ENCODE measurements around the gene NR1H4.
"Not testable (repeated sequence)": the region's sequence is repeated elsewhere in the genome, so short reads cannot be mapped to it uniquely, and the experiment has no call there.

NR1H4 gene

DNA sequence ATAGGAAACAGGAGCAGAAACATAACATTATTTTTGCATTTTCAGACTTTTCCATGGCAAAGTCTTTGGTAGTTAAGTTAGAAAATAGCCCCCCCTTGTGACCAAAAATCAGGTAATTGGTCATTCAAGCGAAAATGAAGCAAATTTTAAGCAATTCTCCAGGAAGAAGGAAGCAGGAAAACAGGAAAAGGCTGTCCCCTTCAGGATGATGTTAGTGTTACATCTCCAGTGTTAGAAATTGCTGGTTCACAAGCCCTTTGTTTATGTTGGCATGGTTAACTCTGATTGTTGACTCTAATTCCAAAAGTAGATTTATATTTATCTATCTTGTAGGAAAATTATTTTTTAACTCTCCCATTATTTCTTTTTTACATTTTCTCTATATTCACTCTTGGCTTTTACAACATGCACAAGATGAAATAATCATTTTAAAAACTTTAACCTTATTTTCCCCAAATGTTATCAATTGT, 81.0 kb downstream of the NR1H4 start:
- H3K9me3 ChIP-seq (ENCODE audit: low read length), result no peaks in the 10 kb centered on the region
- H3F3A ChIP-seq (ENCODE audit: insufficient read depth, low read length), result no peaks in the 10 kb centered on the region
- no peak overlapping the region for H2AFZ ChIP-seq (ENCODE audit: low read length)
- no peaks in the 10 kb centered on the region for H4K20me1 ChIP-seq (ENCODE audit: insufficient read depth, low read length)
- H3K9me2 ChIP-seq (ENCODE audit: low read depth, low read length), result no peaks in the 10 kb centered on the region
- no peaks in the 10 kb centered on the region for H3K36me3 ChIP-seq (ENCODE audit: insufficient read depth, low read length)
- no peak overlapping the region for H3K4me3 ChIP-seq (ENCODE audit: low read depth, low read length, poor library complexity, severe bottlenecking)
- no peak overlapping the region for H3K27ac ChIP-seq (ENCODE audit: low read depth, low read length, poor library complexity, severe bottlenecking)
- H3K27me3 ChIP-seq (ENCODE audit: insufficient read depth, low read length), result no peaks in the 10 kb centered on the region; the same call in 1 of the 2 replicates
- no peaks in the 10 kb centered on the region for H3K79me2 ChIP-seq (ENCODE audit: insufficient read depth, low read length)
- no peak overlapping the region for H3K4me2 ChIP-seq (ENCODE audit: low read length)
- H3K4me1 ChIP-seq (ENCODE audit: insufficient read depth, low read length, severe bottlenecking), result no peaks in the 10 kb centered on the region
- no peak overlapping the region for H3K9ac ChIP-seq (ENCODE audit: low read length)
- no peak for TF ChIP-seq EZH2 (IDR thresholded peaks at IDR 0.05; ENCODE audit: borderline replicate concordance, low read length)
- TF ChIP-seq, protein P1, sequence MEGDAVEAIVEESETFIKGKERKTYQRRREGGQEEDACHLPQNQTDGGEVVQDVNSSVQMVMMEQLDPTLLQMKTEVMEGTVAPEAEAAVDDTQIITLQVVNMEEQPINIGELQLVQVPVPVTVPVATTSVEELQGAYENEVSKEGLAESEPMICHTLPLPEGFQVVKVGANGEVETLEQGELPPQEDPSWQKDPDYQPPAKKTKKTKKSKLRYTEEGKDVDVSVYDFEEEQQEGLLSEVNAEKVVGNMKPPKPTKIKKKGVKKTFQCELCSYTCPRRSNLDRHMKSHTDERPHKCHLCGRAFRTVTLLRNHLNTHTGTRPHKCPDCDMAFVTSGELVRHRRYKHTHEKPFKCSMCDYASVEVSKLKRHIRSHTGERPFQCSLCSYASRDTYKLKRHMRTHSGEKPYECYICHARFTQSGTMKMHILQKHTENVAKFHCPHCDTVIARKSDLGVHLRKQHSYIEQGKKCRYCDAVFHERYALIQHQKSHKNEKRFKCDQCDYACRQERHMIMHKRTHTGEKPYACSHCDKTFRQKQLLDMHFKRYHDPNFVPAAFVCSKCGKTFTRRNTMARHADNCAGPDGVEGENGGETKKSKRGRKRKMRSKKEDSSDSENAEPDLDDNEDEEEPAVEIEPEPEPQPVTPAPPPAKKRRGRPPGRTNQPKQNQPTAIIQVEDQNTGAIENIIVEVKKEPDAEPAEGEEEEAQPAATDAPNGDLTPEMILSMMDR (IDR thresholded peaks at IDR 0.05; ENCODE audit: low read length), result peak; percentile 60

DNA sequence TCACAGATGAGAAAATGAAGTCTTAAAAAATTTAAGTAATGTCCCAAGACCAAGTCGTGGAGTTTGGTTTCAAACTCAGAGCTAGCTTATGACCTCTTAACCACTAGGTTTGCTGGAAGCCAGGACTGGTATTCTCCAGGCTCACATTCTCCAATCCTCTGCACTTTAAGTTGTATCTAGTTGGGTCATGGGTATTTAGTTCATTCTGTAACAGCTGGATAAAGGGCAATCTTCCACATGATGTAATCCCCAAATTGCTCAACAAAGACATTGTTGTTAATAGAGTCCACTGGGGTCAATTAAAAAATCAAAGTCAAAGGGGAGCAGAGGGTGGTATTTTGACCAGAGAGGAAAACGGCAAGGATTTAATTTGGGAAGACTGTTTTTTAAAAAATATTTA, 82.1 kb downstream of the NR1H4 start:
- no peak overlapping the region for H3K27ac ChIP-seq (ENCODE audit: low read depth, low read length, poor library complexity, severe bottlenecking)
- no peaks in the 10 kb centered on the region for H3K9me2 ChIP-seq (ENCODE audit: low read depth, low read length)
- no peaks in the 10 kb centered on the region; the same call in 1 of the 2 replicates for H3K27me3 ChIP-seq (ENCODE audit: insufficient read depth, low read length)
- H3K9ac ChIP-seq (ENCODE audit: low read length), result no peak overlapping the region
- no peak overlapping the region for H3K4me2 ChIP-seq (ENCODE audit: low read length)
- H3K4me1 ChIP-seq (ENCODE audit: insufficient read depth, low read length, severe bottlenecking), result no peaks in the 10 kb centered on the region
- H3K36me3 ChIP-seq (ENCODE audit: insufficient read depth, low read length), result no peaks in the 10 kb centered on the region
- TF ChIP-seq EZH2 (IDR thresholded peaks at IDR 0.05; ENCODE audit: borderline replicate concordance, low read length), result no peak
- TF ChIP-seq, protein P1 (IDR thresholded peaks at IDR 0.05; ENCODE audit: low read length), result no peak
- H3K9me3 ChIP-seq (ENCODE audit: low read length), result no peaks in the 10 kb centered on the region
- no peak overlapping the region for H2AFZ ChIP-seq (ENCODE audit: low read length)
- no peaks in the 10 kb centered on the region for H3K79me2 ChIP-seq (ENCODE audit: insufficient read depth, low read length)
- no peaks in the 10 kb centered on the region for H4K20me1 ChIP-seq (ENCODE audit: insufficient read depth, low read length)
- H3K4me3 ChIP-seq (ENCODE audit: low read depth, low read length, poor library complexity, severe bottlenecking), result no peak overlapping the region
- no peaks in the 10 kb centered on the region for H3F3A ChIP-seq (ENCODE audit: insufficient read depth, low read length)

DNA sequence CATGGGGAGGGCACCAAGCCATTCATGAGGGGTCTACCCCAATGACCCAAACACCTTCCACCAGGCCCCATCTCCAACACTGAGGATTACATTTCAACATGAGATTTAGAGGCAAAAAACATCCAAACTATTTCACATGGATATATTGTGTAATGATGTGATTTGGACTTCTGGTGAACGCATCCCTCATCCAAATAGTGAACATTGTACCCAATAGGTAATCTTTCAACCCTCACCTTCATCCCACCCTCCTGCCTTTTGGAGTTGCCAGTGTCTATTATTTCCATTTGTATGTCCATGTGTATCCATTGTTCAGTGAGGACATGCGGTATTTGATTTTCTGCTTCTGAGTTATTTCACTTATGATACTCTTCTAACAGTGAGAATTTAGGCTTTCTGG, 83.7 kb downstream of the NR1H4 start:
- Histone ChIP-seq H2AFZ (ENCODE audit: low read length) (no peak overlapping the region), H4K20me1 (ENCODE audit: insufficient read depth, low read length) (no peaks in the 10 kb centered on the region), H3K27ac (ENCODE audit: low read depth, low read length, poor library complexity, severe bottlenecking) (no peak overlapping the region), H3K9ac (ENCODE audit: low read length) (no peak overlapping the region), H3K9me2 (ENCODE audit: low read depth, low read length) (no peaks in the 10 kb centered on the region), H3K9me3 (ENCODE audit: low read length) (no peaks in the 10 kb centered on the region), H3K4me2 (ENCODE audit: low read length) (no peak overlapping the region), H3K4me1 (ENCODE audit: insufficient read depth, low read length, severe bottlenecking) (no peaks in the 10 kb centered on the region), H3K79me2 (ENCODE audit: insufficient read depth, low read length) (no peaks in the 10 kb centered on the region), H3K4me3 (ENCODE audit: low read depth, low read length, poor library complexity, severe bottlenecking) (no peak overlapping the region), H3K27me3 (ENCODE audit: insufficient read depth, low read length) (no peaks in the 10 kb centered on the region; the same call in 1 of the 2 replicates), H3K36me3 (ENCODE audit: insufficient read depth, low read length) (no peaks in the 10 kb centered on the region), H3F3A (ENCODE audit: insufficient read depth, low read length) (no peaks in the 10 kb centered on the region)
- TF ChIP-seq EZH2 (IDR thresholded peaks at IDR 0.05; ENCODE audit: borderline replicate concordance, low read length), result no peak
- TF ChIP-seq, protein P1 (IDR thresholded peaks at IDR 0.05; ENCODE audit: low read length), result no peak

DNA sequence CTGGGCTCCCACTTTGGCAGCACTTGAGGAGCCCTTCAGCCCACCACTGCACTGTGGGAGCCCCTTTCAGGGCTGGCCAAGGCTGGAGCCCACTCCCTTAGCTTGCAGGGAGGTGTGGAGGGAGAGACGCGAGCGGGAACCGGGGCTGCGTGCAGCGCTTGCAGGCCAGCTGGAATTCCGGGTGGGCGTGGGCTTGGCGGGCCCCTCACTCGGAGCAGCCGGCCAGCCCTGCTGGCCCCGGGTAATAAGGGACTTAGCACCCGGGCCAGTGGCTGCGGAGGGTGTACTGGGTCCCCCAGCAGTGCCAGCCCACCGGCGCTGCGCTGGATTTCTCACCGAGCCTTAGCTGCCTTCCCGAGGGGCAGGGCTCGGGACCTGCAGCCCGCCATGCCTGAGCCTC, 85.6 kb downstream of the NR1H4 start:
- H4K20me1 ChIP-seq (ENCODE audit: insufficient read depth, low read length); H2AFZ ChIP-seq (ENCODE audit: low read length); H3K27me3 ChIP-seq (ENCODE audit: insufficient read depth, low read length); H3K4me2 ChIP-seq (ENCODE audit: low read length); H3F3A ChIP-seq (ENCODE audit: insufficient read depth, low read length); H3K9me2 ChIP-seq (ENCODE audit: low read depth, low read length); H3K4me1 ChIP-seq (ENCODE audit: insufficient read depth, low read length, severe bottlenecking); H3K79me2 ChIP-seq (ENCODE audit: insufficient read depth, low read length); H3K4me3 ChIP-seq (ENCODE audit: low read depth, low read length, poor library complexity, severe bottlenecking); H3K36me3 ChIP-seq (ENCODE audit: insufficient read depth, low read length); H3K27ac ChIP-seq (ENCODE audit: low read depth, low read length, poor library complexity, severe bottlenecking); H3K9me3 ChIP-seq (ENCODE audit: low read length); H3K9ac ChIP-seq (ENCODE audit: low read length): not testable (repeated sequence)
